Fibroblast of gingiva (primary cell): ENCODE data around the gene ATG16L1.
"Not testable (repeated sequence)": the region's sequence is repeated elsewhere in the genome, so short reads cannot be mapped to it uniquely, and the experiment has no call there.

Experiments used
- DNase-seq: peaks from one replicate; pipeline ENCODE4 v3.0.0-alpha.2; 2011; ENCODE audit warnings: low read depth

Gene ATG16L1

DNA sequence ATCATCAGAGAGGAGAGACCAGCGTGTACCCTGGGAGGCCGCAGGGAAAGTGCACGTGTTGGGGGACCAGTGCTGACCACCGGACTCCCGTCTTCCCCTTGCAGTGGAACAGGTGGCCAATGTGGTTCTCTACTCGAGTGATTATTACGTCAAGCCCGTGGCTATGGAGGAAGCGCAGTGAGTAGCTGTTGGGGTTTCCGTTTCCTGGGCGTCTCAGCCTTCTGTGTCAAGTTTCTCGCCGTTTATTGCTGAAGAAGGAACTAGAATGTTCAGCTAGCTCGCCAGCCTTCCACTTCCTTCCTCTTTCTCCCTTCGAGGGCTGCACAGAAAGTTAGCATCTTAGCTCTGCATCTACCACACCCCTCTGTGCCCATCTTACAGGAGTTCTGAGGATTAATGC is 80.1 kb downstream of the ATG16L1 start:
- no peak for DNase-seq

DNA sequence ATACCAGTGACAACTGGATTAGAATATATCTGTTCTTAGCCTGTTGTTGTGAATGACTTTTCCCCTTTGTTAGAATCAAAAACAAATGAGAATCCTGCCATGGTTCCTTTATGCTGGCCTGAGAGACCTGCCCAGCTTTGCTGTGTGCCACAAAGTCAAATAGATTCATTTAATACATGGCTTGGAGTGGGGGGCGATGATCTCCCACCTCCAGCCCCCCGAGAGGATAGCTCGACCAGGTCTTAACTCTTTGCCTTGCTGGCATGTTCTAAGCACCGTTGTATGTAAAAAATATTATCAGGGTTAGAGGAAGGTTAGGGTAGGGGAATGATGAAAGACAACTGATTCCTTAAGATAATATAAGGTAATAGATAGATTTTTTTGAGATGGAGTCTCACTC is 80.7 kb downstream of the ATG16L1 start:
- DNase-seq = no peak

DNA sequence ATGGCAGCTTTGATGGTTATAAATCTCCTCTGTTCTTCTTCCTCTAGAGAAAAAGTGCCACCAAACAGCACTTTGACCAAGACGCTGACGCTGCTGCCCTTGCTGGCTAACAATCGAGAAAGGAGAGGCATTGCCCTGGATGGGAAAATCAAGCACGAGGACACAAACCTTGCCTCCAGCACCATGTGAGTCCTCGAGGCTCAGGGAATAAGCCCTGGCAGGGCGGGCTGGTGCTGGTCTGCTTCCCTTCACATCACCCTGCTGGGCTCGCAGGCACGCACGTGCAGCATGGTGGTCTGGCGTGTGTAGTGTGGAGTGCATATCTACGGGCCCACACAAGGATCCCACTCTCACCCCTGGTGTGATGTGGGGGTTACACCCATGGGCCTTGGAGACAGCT is 83.4 kb downstream of the ATG16L1 start:
- no peak for DNase-seq

DNA sequence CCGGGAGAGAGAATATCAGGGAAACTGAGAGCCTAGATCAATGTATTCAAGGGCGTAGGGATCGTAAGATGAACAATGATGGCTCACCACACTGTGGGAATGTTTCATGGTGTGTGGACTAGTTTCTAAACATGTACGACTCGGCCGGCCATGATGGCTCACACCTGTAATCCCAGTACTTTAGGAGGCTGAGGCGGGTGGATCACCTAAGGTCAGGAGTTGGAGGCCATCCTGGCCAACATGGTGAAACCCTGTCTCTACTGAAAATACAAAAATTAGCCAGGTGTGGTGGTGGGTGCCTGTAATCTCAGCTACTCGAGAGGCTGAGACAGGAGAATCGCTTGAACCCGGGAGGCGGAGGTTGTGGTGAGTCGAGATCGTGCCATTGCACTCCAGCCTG is 84.6 kb downstream of the ATG16L1 start:
- DNase-seq = not testable (repeated sequence)

DNA sequence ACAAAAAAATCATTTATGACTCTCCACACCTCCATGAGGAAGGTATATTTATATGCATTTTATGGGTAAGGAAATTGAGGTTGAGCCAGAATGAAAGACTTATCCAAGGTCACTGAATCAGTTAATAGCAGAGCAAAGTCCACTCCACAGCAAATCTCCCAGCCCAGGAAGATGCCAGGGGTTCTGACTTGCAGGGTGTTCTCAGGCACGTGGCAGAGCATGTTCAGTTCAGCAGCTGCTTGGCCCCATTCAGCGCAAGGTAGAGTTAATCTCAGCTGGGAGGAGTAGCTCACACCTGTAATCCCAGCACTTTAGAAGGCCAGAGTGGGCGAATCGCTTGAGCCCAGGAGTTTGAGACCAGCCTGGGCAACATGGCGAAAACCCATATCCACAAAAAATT is 85.1 kb downstream of the ATG16L1 start:
- no peak for DNase-seq

DNA sequence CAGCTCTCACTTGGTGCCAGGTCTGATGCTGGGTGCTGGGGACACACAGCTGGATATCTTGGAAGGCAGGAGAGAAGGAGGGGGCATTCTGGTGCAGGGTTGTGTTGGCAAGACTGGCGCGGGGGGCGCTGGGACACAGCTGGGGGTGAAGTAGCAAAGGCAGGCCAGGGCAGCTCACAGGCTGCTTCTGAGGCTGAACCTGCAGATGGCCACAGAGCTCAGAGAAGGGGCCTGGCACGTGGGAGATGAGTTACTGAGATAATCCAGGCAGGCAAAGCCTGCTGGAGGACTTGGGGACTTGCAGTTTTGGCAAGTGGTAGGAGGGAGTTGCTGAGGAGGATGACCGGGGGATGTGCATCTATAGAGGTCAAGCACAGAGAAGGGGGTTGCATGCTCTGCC is 86.6 kb downstream of the ATG16L1 start:
- DNase-seq = no peak

DNA sequence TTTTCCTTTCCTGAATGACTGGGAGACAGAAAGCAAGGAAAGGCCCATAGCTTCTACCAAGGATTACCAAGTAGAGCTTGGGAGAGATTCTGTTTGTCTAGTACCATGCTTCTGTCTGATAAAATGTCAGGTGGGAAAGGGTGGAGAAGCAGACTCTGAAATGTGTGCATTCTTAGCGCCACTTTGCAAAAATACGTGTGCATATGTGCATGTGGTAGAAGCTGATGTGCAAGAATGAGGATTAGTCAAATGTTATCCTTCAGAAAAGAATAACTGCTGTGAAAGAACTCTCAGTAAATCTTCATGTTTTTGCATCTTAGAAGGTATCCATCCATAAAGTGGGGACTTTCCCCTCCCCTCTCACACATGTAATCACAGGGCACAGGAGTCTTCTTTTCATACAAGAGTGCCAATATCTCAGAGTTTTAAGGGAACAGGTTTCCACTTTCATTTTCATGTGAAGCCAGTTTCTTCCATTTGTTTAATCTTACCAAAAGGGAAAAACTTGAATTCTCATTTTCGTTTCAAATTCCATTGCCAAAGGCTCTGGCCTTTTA is 87.4 kb downstream of the ATG16L1 start:
- DNase-seq = no peak

DNA sequence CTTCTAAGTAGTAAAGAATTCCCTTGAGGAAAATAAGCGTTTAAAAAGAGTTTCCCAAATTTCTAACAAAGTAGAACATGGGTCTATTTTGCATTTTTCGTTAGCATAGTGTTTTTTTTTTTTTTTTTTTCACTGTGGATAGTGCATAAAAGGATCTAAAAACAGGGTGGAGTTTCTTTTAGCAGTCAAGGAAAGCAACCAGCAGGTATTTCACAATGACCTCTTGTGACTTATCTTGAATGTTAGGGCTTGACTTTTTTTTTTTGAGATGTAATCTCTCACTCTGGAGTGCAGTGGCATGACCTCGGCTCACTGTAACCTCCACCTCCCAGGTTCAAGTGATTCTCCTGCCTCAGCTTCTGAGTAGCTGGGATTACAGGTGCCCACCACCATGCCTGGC is 88.0 kb downstream of the ATG16L1 start:
- DNase-seq = no peak

DNA sequence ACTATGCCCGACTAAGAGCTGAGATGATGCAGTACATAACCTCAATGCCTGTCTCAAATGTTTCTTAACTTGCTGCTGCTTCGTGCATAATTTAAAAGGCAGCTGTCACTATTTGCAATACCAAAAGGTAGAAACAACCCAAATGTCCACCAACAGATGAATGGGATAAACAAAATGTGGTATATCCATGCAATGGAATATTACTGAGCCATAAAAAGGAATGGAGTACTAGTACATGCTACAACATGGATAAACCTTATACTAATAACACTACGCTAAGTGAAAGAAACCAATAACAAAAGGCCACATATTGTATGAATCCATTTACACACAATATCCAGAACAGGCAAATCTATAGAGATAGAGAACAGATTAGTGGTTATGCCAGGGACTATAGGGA is 89.8 kb downstream of the ATG16L1 start:
- no peak for DNase-seq

DNA sequence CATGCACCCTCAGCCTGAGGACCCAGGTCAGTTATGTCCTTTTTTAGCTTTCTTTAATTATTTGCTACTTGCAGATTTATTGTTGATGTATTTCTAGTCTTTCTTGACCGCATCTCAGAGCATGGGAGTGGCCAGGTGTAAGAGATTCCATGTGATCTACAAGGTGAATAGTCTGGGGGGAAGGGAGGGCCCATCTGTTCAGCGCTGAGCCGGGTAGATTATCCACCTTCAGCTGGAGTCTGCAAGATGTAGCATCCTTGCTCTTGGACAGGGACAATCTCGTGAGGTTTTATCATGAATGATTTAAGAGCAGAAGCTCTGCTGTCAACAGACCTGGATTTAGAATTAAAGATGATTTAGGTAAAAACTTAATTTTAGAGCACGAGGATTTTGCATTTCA is 90.8 kb downstream of the ATG16L1 start:
- DNase-seq = no peak

DNA sequence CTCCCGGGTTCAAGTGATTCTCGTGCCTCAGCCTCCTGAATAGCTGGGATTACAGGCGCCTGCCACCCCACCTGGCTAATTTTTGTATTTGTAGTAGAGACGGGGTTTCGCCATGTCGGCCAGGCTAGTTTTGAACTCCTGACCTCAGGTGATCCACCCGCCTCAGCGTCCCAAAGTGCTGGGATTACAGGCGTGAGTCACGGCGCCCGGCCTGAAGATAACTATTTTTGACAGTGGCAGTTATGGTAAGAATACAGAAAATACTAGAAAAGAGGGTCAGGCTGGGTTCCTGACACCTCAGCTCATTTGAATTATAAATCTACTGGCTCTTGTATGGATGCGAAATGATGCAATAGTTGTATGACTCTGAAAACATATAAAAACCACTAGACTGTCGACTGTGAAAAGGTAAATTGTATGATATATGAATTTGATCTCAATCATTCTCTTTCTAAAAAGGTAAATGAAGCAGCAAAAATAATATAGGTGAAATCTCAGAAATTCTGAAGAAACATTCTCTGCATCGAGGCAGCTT is 91.8 kb downstream of the ATG16L1 start:
- DNase-seq = no peak
